ENCODE results near the gene PPP1R3F.

The PPP1R3F gene

DNA sequence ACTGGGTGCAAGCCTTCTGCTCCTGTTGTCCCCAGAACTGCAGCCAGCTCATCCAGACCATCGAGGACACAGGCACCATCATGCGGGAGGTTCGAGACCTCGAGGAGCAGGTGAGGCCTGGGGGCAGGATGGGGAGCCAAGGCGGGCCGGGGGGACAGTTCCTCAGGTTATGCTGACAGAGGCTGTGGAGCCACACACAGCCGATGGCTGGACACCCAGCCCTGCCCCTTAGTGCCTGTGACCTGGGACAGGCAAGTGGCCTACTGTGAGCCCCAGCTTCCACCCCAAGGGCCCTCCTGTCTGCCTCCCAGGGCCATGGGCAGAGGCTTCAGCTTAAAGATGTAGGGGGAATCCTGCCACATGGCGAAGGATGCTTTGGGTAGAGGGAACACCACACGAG lies 20.0 kb upstream of the PPP1R3F start:
- DNase-seq: no peak

- DNase-seq: no peak
These were observed 19.5 kb upstream of the PPP1R3F start for GRCh38 chrX:49250066-49250465.

- DNase-seq: no peak
These were observed 19.0 kb upstream of the PPP1R3F start for GRCh38 chrX:49250578-49250977.

GRCh38 chrX:49251325-49251724 lies 18.3 kb upstream of the PPP1R3F start:
- no peak for DNase-seq

- DNase-seq: no peak
These were observed 15.0 kb upstream of the PPP1R3F start for GRCh38 chrX:49254639-49255038.

- DNase-seq: no peak
These were observed 13.2 kb upstream of the PPP1R3F start for GRCh38 chrX:49256268-49256995.

GRCh38 chrX:49257074-49257790 lies 12.4 kb upstream of the PPP1R3F start:
- no peak for DNase-seq

- no peak for DNase-seq
These were observed 11.5 kb upstream of the PPP1R3F start for GRCh38 chrX:49257846-49258748.

DNA sequence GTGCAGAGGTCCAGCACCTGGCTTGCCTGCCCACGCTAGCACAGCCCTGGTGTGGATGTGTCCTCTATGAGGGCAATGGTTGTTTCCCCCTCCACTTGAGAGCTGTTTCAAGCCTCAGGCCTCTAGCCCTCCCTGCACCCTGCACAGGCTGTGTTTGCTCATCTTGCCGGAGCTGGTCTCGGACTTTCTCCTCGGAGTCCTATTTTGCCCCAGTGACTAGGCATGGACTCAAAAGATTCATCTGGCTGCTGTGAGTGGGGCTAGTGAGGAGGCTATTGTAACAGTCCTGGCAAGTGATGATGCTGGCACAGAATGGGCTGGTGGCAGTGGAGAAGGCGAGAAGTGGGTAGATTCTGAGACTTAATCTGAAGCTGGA lies 10.9 kb upstream of the PPP1R3F start:
- no peak for DNase-seq

GRCh38 chrX:49260221-49260985 lies 9.2 kb upstream of the PPP1R3F start:
- no peak for DNase-seq

GRCh38 chrX:49262603-49263002 lies 7.0 kb upstream of the PPP1R3F start:
- DNase-seq: no peak

DNA sequence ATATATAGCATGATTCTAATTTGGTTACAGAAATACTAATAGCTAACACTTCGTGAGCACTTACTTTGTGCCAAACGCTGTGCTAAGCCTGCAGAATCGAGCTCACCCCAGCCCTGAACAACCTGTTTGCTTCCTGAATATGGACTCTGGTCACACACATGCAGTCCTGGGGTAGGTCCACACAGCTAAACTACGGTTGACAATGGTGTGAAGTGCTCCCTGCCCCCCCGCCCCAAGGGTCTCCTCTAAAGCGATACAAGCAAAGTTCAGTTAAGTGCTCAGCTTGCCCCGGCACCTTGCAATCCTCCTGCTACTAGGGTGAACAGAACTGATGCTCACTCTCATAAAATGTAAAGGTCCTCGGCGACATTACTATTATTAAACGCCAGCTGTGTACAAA lies 6.0 kb upstream of the PPP1R3F start:
- DNase-seq: no peak

- DNase-seq: no peak
These were observed 5.1 kb upstream of the PPP1R3F start, which contains the start of gene FOXP3 for GRCh38 chrX:49264460-49264859. Gene FOXP3 (minus strand): TSS chrX:49264710. CDS start chrX:49258505, 6,205 bp downstream.

DNA sequence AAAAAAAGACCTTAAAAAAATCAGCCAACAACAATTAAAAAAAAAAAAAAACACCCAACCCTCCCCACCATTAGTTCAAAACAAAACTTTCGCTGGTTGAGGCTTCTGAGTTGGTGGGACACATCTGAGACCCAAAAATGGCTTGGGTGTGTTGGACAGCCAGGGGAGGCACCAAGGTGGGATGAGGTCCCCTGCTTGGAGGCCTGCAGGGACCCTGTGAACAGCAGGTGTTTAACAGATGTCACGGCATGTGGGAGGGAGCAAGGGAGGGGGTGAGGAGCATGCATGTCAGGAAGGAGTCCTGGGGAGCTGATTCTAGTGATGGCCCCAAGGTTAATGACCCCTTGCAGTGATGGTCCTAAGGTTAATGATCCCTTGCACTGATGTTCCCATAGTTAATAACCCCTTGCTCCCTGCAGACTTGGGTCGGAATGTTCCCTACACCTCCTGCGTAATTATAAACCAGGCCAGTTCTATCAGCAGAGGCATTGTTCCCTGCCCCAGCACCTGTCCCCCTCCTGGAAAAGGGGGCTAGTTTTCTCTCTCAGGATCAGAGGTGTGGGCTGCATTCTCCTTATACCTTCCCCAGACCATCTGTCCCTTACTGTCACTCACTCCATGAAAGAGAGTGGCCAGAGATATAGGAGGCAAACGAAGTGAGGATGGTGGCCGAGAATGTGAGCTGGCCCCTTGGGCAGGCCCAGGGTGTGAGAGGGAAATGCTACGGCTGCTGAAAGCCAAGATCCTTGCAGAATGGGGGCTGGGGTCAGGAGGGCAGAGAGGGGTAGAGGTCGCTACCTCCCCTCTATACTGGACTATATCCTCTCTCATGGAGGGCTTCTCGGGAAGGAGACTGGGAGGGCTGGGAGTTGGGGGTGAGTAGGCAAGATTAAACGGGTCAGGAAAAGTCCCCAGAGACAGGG lies 2.8 kb upstream of the PPP1R3F start:
- DNase-seq: no peak

DNA sequence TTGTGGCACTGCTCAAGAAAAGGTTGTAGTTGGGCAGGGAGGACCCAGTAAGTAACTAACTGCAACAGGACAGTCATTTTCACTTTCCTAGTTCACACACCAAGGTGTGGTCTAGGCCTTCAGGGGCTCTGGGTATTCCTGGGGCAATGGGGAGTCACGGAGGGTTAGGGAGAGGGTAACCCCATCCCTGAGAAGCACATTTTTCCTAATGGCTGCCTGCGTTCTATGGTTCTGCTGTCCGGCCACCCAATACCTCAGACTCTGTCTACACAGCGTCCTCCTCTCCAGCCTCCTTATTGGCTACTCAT lies 937 bp upstream of the PPP1R3F start:
- DNase-seq: no peak

DNA sequence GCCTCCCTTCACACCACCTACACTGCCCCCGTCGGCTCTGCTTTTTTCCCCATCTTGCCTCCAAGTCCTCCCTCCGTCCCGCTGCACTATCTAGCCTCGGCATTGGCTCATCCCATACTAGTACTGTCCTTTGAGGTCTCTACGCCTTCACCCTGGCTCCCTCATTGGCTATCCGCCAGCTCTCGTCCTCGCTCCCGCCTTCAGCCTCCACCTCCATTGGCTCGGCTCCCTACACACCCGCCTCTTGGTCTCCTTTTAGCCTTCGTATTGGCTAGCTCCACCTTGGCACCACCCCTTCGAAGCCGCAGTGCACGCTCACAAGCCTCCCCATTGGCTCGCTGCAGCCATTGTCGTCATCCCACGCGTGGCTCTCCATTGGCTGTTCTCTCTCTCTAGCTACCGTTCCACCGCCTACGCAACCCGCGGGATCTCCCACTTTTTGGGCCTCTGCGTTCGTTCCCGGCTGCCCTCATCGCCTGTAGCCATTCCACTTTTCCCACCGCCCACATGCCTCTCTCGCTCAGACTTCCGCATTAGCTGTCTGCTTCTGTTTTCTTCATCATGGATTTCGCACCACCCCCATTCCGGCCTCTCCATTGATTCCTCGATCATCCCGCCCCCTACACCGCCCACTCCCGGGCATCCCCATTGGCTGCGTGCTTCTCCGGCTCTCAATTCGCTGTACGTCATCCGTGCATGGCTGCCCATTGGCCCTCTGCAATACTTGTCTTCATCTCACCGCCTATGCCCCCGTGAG lies 405 bp upstream of the PPP1R3F start:
- peak; percentile 97 for DNase-seq

GRCh38 chrX:49270249-49270921 lies 792 bp downstream of the PPP1R3F start:
- DNase-seq: no peak

DNA sequence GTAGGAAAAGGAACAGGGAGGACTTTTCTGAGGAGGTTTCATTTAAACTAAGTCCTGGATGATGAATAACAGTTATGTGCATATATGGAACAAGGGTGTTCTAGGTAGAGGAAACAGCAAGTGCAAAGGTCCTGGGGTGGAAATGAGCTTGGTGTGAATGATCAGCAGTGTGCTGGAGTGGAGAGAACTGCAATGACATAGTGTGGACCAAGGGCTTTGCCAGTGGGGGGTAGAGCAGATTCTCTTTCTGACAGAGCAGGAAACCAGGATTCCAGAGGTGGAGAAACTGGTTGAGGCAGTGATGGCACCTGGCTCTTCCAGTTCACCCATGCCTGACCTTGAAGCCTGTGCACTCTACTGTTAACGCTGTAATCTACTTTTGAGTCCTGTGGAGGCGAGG lies 1.7 kb downstream of the PPP1R3F start:
- no peak for DNase-seq

GRCh38 chrX:49272421-49272820 lies 2.8 kb downstream of the PPP1R3F start:
- DNase-seq: no peak

DNA sequence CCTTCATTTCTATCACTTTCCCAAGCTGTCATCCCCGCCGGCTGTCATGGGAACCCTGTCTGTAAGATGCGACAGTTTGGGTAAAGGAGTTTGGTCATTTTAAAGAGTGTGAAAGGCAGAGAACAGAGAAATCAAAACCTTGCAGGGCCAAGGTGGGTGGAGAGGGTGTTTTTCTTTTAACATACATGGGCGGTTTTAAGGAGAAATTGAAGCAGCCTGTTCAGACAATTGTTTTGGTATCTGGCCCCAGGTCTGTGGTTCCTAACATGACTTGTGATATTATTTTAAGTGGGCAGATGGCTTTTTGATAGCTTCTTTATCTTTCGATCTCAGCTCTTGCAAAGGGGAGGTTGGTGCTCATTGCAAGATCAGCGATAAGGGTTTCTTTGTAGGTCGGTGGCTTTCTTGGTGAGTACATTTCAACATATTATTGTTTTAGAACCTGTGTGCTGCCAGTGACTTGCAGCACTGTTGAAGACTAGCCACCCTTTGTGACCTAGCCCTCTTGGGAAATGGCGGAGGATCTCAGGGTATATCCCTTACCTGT lies 3.7 kb downstream of the PPP1R3F start:
- no peak for DNase-seq

Measured in NCI-H526 (cell line).